Globus pallidus (tissue), 1 donor: ENCODE data around the gene CYTH2.

Source experiments
- DNase-seq: peaks from one replicate; pipeline ENCODE4 v3.0.0-alpha.2; 2015; ENCODE audit warnings: low spot score

The CYTH2 gene

GRCh38 chr19:48454150-48454730 lies 14.9 kb upstream of the CYTH2 start:
- peak; percentile 35 for DNase-seq

- no peak for DNase-seq
These were observed 13.8 kb upstream of the CYTH2 start, which contains the start of gene KCNJ14 for GRCh38 chr19:48455171-48455907. KCNJ14 (plus strand) TSS chr19:48455574; CDS start chr19:48461725, 6,151 bp downstream.

GRCh38 chr19:48455908-48456562 lies 13.1 kb upstream of the CYTH2 start:
- no peak for DNase-seq

- DNase-seq, result no peak
These were observed 12.3 kb upstream of the CYTH2 start for GRCh38 chr19:48456864-48457263.

- no peak for DNase-seq
These were observed 11.2 kb upstream of the CYTH2 start for GRCh38 chr19:48458016-48458415.

GRCh38 chr19:48461651-48461981 lies 7.6 kb upstream of the CYTH2 start:
- no peak for DNase-seq

- DNase-seq, result no peak
These were observed 7.0 kb upstream of the CYTH2 start for GRCh38 chr19:48461982-48462655.

GRCh38 chr19:48465215-48465614 lies 4.0 kb upstream of the CYTH2 start:
- DNase-seq, result no peak

- DNase-seq, result no peak
These were observed 2.4 kb upstream of the CYTH2 start for GRCh38 chr19:48466561-48467325.

- DNase-seq, result peak; percentile 100
These were observed 339 bp upstream of the CYTH2 start for GRCh38 chr19:48468772-48469288.

GRCh38 chr19:48469934-48470680 lies 938 bp downstream of the CYTH2 start:
- no peak for DNase-seq

- DNase-seq, result no peak
These were observed 1.7 kb downstream of the CYTH2 start for GRCh38 chr19:48470856-48471255.

- no peak for DNase-seq
These were observed 2.7 kb downstream of the CYTH2 start for GRCh38 chr19:48471836-48472235.

GRCh38 chr19:48473161-48473966 lies 4.2 kb downstream of the CYTH2 start:
- no peak for DNase-seq

GRCh38 chr19:48474084-48474592 lies 5.0 kb downstream of the CYTH2 start:
- no peak for DNase-seq

- no peak for DNase-seq
These were observed 6.3 kb downstream of the CYTH2 start for GRCh38 chr19:48475369-48476068.

GRCh38 chr19:48476176-48476575 lies 7.0 kb downstream of the CYTH2 start:
- DNase-seq, result no peak

- no peak for DNase-seq
These were observed 8.0 kb downstream of the CYTH2 start for GRCh38 chr19:48477067-48477685.
